HepG2 (cell line): ENCODE measurements around the gene LRRC19. TPM values are rescaled to one million over a fixed set of nuclear protein-coding genes. Genes with fewer than 3 reads are reported as not detected.

ENCODE experiments used
- AKAP8 ChIP-seq: sonication (generic); formaldehyde crosslinking; IDR thresholded peaks from 2 replicates; pipeline ENCODE4 v1.5.1; 2020; ENCODE audit warnings: mild to moderate bottlenecking, missing genetic modification reagents
- CBX1 ChIP-seq: IDR thresholded peaks from one replicate; pipeline ENCODE4 v1.6.1; 2016; ENCODE audit warnings: antibody characterized with exemption, low read depth
- CC2D1A ChIP-seq: sonication (generic); formaldehyde crosslinking; IDR thresholded peaks from 2 replicates; pipeline ENCODE4 v1.8.1; 2023; ENCODE audit warnings: mild to moderate bottlenecking, missing genetic modification reagents
- ETV5 ChIP-seq: IDR thresholded peaks from 2 replicates; pipeline ENCODE4 v1.6.1; 2018; ENCODE audit warnings: missing biosample characterization, missing genetic modification reagents, inconsistent platforms, borderline replicate concordance
- HMG20B ChIP-seq: conservative IDR thresholded peaks from 2 replicates; pipeline ENCODE4 v1.6.1; 2016; ENCODE audit warnings: missing genetic modification reagents, missing compliant biosample characterization
- MLXIP ChIP-seq: sonication (generic); formaldehyde crosslinking; IDR thresholded peaks from 2 replicates; pipeline ENCODE4 v1.9.0; 2021; ENCODE audit warnings: missing genetic modification reagents, borderline replicate concordance
- NCOR1 ChIP-seq: fragments of 200-600 bp; sonication (generic); IDR thresholded peaks from 2 replicates; pipeline ENCODE4 v1.7.0; 2017; ENCODE audit warnings: antibody characterized with exemption, low read length, borderline replicate concordance
- PTBP1 ChIP-seq: fragments of 200-400 bp; formaldehyde crosslinking; IDR thresholded peaks from 2 replicates; pipeline ENCODE4 v1.6.1; 2018; ENCODE audit warnings: low read length, low read depth; ENCODE audit not compliant: poor library complexity, severe bottlenecking
- SRF ChIP-seq: IDR thresholded peaks from 2 replicates; pipeline ENCODE4 v1.6.1; 2011; ENCODE audit warnings: mild to moderate bottlenecking, low read depth, low read length, moderate library complexity
- SRY ChIP-seq: sonication (generic); formaldehyde crosslinking; IDR thresholded peaks from 2 replicates; pipeline ENCODE4 v1.8.0; 2022; ENCODE audit warnings: mild to moderate bottlenecking, missing genetic modification reagents
- TBL1XR1 ChIP-seq: fragments of 150-350 bp; IDR thresholded peaks from 2 replicates; pipeline ENCODE4 v1.6.1; 2014; ENCODE audit warnings: borderline replicate concordance, low read length; ENCODE audit not compliant: partially characterized antibody
- TERF1 ChIP-seq: sonication (generic); formaldehyde crosslinking; IDR thresholded peaks from 2 replicates; pipeline ENCODE4 v1.8.0; 2022; ENCODE audit warnings: mild to moderate bottlenecking, missing genetic modification reagents, moderate library complexity
- ZBTB49 ChIP-seq: sonication (generic); formaldehyde crosslinking; IDR thresholded peaks from 2 replicates; pipeline ENCODE4 v1.4.0; 2020; ENCODE audit warnings: missing genetic modification reagents, borderline replicate concordance
- ZNF280D ChIP-seq: sonication (generic); formaldehyde crosslinking; IDR thresholded peaks from 2 replicates; pipeline ENCODE4 v1.5.1; 2020; ENCODE audit warnings: mild to moderate bottlenecking, missing genetic modification reagents
- ZNF350 ChIP-seq: sonication (generic); formaldehyde crosslinking; IDR thresholded peaks from 2 replicates; pipeline ENCODE4 v1.4.0; 2020; ENCODE audit warnings: mild to moderate bottlenecking, low read depth, missing genetic modification reagents, borderline replicate concordance
- ZNF441 ChIP-seq: sonication (generic); formaldehyde crosslinking; IDR thresholded peaks from 2 replicates; pipeline ENCODE4 v1.7.0; 2021; ENCODE audit warnings: missing genetic modification reagents, borderline replicate concordance
- ZNF597 ChIP-seq: sonication (generic); formaldehyde crosslinking; IDR thresholded peaks from 2 replicates; pipeline ENCODE4 v1.5.0; 2020; ENCODE audit warnings: missing genetic modification reagents
- polyA plus RNA-seq, 8 experiments: library from polyadenylated mRNA; depleted of rRNA in 3 of 8; stranded (reverse) in 7 of 8; unstranded in 1 of 8; fragments of >200 nt; fragmentation: Illumina TruSeq in 4 of 8; extraction: Trizol in 4 of 8; gene quantifications; 2 replicates each; pipeline versions ENCODE4 v1.2.1 to v1.2.3, GENCODE V29; 2011 to 2016; ENCODE audit warnings: low read depth in 4 of 8, missing spikeins in 1 of 8, mixed read lengths in 1 of 8; ENCODE audit not compliant: insufficient read depth in 1 of 8
- total RNA-seq, 5 experiments: library from RNA; depleted of rRNA; stranded (reverse); fragments of >200 nt; fragmentation: Illumina TruSeq; extraction: Trizol; gene quantifications; 2 replicates each; pipeline ENCODE4 v1.2.3, GENCODE V29; 2016; ENCODE audit warnings: low read depth in 1 of 5

Gene LRRC19
- total and polyA plus RNA-seq, 2 of the 13 experiments (the other 11 are each of a cell fraction or from before 2014, with no cell fraction given): not detected

GRCh38 chr9:26946753-26947727 lies 58.4 kb downstream of the LRRC19 start, which contains the start of gene PLAA (continued):
- no peak for TF ChIP-seq CBX1
- no peak for TF ChIP-seq CC2D1A (CRISPR knock-in tag)
- peak; percentile 24; the same call in 1 of the 2 replicates for TF ChIP-seq ZNF441 (CRISPR knock-in tag)
- no peak for TF ChIP-seq ZBTB49 (CRISPR knock-in tag)
- TF ChIP-seq AKAP8 (CRISPR knock-in tag): no peak
- no peak for TF ChIP-seq ZNF597 (CRISPR knock-in tag)
- no peak for TF ChIP-seq TERF1
- no peak for TF ChIP-seq PTBP1
- no peak for TF ChIP-seq SRF
- TF ChIP-seq ZNF280D: no peak
- TF ChIP-seq MLXIP (CRISPR knock-in tag): no peak
- peak; percentile 87 for TF ChIP-seq SRY (CRISPR knock-in tag)
- TF ChIP-seq TBL1XR1: no peak
- peak; percentile 92 for TF ChIP-seq ZNF350 (CRISPR knock-in tag)
- TF ChIP-seq NCOR1: no peak
- no peak for TF ChIP-seq HMG20B (CRISPR knock-in tag)
- TF ChIP-seq ETV5 (CRISPR knock-in tag): peak; percentile 76
